Stimulated activated CD4-positive, alpha-beta T cell treated with anti-CD3 and anti-CD28 coated beads, Interleukin-1b, Interleukin-23, amount 100 ng/mL, for 48 hours (primary cell): ENCODE results near the gene TCAP.

Source experiments
- DNase-seq: peaks from one replicate; pipeline ENCODE4 v3.0.0-alpha.2; 2020

The TCAP gene

GRCh38 chr17:39664581-39665561, at the start of gene TCAP:
Gene TCAP, plus strand, starts transcription at chr17:39665349. Its CDS starts 11 bp downstream, at chr17:39665360.
- DNase-seq: no peak

GRCh38 chr17:39615434-39615833, 49.7 kb upstream of the TCAP start:
- DNase-seq: no peak

DNA sequence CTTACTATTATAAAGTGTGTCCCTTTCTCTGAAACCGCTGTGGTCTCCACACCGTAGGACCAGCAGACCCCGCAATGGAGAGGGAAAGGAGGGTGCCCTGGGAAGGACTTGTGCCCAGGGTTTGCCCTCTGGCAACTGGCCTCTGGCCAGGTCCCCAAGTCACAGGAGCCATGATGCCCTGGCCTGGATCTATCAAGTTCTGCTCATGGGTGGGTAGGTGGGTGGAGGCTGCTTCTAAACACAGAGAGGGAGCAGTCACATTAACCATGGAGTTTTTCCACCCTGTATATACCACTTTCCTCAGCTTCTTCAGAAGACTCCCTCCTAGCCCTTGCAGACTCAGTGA, 48.1 kb upstream of the TCAP start:
- no peak for DNase-seq

DNA sequence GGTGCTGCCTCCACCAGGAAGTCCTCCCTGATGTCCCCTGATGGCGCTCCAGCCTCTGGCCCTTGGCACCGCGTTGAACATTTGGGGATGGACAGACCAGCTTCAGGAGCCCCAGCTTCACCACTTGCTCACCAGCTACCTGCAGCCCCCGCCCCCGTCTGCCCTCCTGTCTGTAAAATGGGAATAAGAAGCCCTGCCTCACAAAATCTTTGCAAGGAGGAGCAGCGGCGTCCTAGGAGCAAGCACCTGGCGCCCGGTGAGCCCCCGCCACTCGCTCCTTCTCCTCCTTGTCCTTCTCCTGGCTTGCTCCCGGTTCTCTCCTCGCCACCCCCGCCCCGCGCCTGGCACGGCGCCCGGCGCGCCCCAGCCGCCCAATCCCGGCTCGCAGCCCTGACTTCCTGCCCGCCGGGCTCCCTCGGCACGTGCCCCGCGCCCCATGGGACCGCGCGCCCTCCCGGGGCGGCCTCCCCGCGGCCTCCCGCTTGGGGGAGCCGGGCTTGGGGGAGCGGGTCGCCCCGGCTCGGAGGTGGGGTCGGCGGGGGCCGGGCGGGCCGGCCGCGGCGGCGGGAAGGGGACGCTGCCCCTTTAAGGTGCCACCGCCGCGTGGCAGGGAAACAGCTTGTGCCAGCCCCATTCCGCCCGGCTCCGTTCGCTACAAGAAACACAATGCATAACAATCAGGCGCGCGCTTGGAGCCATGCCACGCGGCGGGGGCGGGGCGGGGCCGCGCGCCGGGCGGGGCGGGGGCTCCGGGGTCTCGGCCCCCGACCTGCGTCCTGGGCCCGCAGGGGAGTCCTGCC, 47.5 kb upstream of the TCAP start:
- DNase-seq: peak; percentile 41

DNA sequence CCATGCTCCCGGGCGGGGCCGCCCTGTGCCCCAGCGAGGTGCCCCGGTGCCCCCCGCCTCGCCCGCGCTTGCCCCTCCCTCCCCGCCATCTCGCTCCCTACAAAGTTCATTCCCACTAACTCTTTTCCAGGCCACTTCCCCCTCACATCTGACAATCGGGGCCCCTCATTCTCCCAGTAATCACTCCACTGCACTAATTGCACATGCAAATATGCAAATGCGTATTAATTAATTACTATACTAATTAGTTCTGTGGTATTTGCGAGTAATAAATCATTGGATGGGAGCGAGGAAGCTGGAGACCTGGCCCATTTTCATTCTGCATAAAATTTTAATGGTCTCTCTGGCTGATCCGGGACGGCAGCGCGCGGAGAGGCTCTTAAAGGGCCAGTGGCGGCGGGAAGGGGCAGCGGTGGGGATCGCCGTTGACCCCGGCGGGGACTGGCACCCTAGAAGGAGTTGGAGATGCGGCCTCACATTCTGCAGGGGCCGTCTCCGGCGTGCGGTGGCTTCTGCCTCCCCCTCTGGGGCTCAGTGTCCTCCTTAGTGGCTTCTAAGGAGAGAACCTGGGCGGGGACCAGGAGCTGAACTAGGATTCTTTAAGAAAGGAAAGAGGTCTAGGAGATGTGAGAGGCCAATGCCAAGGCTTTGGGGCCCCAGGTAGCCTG, 46.8 kb upstream of the TCAP start:
- no peak for DNase-seq

DNA sequence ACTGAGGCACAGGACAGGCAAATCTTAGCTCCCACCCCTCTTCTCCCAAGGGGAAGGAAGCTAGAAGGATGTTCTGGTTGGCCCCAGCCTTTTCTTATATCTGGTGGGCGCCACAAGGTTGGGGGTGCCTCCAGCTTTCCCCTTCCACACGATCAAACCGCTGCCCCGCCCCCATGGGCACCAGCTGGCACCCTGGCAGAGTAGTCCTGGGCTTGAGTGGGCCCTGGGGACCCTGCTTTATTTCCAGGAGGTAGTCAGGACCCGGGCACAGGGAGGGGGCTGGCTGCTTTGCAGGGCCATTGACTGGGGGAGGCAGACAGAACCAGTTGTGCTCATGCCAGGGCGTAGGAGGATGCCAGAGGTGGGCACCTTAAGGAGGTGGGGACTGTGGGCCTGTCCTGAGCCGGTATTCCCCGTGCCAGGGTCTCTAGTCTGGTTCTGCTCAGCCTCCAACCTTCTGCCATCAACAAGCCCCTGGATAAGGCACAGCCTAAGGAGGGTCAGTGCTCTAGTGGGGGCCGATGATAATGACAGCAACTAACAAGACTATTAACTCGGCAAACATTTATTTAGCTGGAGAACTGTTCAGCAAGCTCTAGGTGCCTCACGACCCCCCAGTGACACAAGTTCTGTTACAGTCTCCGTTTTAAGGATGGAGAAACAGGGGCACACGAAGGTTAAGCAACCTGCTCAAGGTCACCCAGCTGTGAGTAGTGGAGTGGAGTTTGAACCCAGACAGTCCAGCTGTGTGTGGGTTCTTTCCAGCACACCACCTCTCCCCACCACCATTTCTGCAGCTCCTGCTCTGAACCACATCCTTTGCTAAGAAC, 46.0 kb upstream of the TCAP start:
- no peak for DNase-seq

DNA sequence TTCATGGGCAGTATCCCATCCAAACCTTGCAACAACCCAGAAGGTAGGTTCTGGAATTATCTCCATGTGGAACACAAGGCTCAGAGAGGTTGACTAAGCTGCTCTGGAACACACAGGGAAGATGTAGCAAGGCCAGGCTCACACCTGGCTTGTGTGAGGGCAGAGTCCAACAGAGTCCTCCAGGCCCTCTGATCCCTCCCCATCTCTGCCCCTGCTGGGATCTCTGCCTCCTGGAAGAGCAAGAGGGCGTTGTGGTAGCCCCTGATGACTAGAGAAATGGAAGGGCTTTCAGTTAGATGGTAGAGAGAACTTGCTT, 45.4 kb upstream of the TCAP start:
- DNase-seq: no peak

DNA sequence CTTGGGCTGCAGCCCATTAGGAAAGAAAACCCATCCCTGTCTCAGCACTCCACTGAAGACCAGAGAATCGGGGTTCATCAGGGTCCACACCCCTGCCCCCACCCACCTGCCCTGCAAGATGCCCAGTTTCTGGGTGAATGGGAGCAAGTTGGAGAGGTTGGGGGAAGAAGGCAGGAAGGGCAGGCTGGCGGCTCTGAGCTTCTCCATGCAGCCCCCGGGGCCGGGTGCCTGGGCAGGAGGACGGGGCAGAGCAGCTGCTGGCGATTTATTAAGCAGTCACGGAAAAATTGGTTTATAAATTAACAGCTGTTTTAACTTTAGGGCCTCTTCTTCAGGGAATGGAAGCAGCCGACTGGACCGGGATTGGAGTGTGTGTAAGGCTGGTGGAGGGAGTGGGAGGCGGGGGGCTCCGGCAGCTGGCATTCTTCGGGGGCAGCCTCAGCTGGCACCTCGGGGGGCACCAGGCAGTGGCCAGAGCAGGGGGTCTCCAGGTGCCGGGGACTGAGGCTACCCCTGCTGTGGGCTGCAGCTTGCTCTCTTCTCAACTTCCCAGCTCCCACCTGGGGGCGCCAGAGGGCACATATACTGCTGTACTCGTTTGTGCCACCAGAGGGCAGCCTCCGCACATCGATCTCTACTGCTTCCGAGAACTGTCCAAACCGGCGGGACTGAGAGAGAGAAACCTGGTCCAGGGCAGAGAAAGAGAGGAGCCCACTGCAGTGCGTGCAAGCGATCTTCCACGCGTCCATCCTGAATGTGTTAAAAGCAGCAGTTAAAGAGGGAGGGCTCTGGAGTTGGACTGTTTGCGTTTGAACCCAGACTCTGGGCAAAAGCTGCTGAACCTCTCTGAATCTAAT, 43.4 kb upstream of the TCAP start:
- DNase-seq: peak; percentile 85

- peak; percentile 72 for DNase-seq
Measured at GRCh38 chr17:39622380-39623006, 42.7 kb upstream of the TCAP start.

- peak; percentile 85 for DNase-seq
Measured at GRCh38 chr17:39623356-39623950, 41.7 kb upstream of the TCAP start.

DNA sequence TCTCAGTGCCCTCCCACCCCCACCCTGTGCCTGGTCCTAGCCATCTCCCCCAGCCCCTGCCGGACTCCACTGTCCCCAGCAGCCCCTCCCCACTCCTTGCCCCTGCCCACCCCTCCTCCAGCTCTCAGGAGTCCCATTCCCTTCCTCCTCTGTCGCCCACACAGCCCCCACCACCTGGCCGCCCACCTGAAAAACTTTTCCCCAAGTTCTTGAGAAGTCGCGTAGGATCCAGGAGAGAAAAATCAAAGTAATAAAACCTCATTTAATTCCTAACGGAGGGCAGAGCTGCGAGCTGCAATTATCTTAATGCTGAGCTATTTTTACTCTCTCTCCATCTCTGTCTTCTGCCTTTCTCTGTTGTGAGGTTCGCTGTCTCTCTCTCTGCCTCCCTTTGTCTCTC, 40.8 kb upstream of the TCAP start:
- no peak for DNase-seq

DNA sequence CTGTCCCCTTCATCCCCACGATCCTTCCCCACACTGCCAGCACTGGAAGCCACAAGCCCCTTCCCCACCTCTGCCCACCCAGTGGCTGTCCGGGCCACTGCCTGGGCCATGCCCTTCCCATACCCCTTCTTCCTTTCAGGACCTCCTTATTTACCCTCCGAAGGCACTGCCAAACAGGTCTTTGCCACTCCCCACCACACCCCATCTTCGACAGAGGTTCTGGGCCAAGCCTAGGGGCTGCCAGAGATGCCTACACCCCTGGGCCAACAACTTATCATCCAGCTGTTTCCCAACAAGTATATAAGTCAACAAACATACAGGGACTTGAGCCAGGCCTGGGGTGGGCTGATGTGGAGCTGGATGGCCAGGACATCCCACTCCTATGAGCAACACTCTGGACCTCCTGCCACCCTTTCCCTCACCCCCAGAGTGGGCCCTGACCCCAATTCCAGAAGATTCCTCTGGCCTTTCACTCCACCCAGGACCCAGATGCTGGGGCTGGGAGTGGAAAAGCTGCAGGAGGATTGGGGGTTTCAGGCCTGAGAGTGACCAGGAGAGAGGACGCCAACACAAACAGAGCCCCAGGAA, 39.9 kb upstream of the TCAP start:
- no peak for DNase-seq

- peak; percentile 24 for DNase-seq
Measured at GRCh38 chr17:39626171-39627046, 38.7 kb upstream of the TCAP start, which contains the start of gene PPP1R1B. Gene PPP1R1B, plus strand, starts transcription at chr17:39626952. Its CDS starts 441 bp downstream, at chr17:39627393.

DNA sequence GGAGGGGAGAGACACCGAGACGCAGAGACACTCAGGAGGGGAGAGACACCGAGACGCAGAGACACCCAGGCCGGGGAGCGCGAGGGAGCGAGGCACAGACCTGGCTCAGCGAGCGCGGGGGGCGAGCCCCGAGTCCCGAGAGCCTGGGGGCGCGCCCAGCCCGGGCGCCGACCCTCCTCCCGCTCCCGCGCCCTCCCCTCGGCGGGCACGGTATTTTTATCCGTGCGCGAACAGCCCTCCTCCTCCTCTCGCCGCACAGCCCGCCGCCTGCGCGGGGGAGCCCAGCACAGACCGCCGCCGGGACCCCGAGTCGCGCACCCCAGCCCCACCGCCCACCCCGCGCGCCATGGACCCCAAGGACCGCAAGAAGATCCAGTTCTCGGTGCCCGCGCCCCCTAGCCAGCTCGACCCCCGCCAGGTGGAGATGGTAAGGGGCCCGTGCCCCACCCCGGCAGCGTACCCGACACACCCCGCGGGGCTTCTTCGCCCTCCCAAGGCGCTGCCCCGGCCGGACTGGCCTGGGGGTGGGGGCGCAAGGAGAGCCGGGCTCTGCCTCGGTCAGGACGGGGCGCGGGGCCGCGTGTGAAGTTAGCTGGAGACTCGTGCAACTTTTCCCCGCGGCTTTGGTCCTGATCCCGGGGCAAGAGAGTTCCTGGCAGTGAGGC, 38.0 kb upstream of the TCAP start:
- DNase-seq: no peak

- no peak for DNase-seq
Measured at GRCh38 chr17:39627712-39628516, 37.2 kb upstream of the TCAP start.

- DNase-seq: no peak
Measured at GRCh38 chr17:39628655-39629493, 36.3 kb upstream of the TCAP start.

DNA sequence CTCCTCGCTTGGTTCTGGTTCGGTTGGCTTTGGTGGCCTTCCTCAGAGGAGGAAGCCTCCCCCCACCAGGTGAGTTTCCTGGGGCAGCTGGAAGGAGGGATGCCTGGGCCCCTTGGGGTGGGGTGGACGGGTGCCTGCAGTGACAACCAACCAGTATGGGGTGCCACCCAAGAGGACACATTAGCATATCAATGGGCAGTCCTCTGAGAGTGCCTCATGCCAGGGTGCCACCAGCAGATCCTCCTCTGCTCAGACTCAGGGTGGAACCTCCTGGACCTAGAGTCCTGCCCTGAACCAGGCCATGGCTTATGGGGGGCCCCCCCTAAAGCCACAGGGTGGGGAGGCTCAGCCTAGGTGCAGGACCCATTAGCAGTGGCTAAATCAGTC, 35.7 kb upstream of the TCAP start:
- no peak for DNase-seq
